Uterus (tissue), 4 donors: ENCODE results near the gene JAK3. TPM values are rescaled to one million over a fixed set of nuclear protein-coding genes. Genes with fewer than 3 reads are reported as not detected.

Experiments used
- DNase-seq, 2 donors: peaks; one replicate each; pipeline ENCODE4 v3.0.0-alpha.2; 2019 to 2020
- H3K27ac ChIP-seq, 2 donors: fragments of 200-600 bp; sonication (generic); 1 replicate in 1 of 2; 2 replicates in 1 of 2; pipeline ENCODE4 v1.5.1; 2016 to 2018
- H3K27me3 ChIP-seq, 2 donors: fragments of 200-600 bp; sonication (generic); one replicate each; pipeline ENCODE4 v1.5.1; 2018 to 2019; ENCODE audit warnings: control low read depth in 1 of 2
- H3K36me3 ChIP-seq, 2 donors: fragments of 200-600 bp; sonication (generic); one replicate each; pipeline ENCODE4 v1.5.1; 2019; ENCODE audit warnings: control low read depth in 1 of 2
- H3K4me1 ChIP-seq, 2 donors: fragments of 200-600 bp; sonication (generic); one replicate each; pipeline ENCODE4 v1.5.1; 2018 to 2019; ENCODE audit warnings: control low read depth in 1 of 2
- H3K4me3 ChIP-seq, 2 donors: fragments of 200-600 bp; sonication (generic); 1 replicate in 1 of 2; 2 replicates in 1 of 2; pipeline ENCODE4 v1.5.1; 2018 to 2019; ENCODE audit warnings: mild to moderate bottlenecking in 1 of 2
- H3K9me3 ChIP-seq, 2 donors: fragments of 200-600 bp; sonication (generic); one replicate each; pipeline ENCODE4 v1.5.1; 2019; ENCODE audit warnings: control low read depth in 1 of 2
- CTCF ChIP-seq, 4 experiments: fragments of 200-600 bp in 2 of 4; fragments of 450-650 bp in 2 of 4; sonication (generic) in 2 of 4; IDR thresholded peaks; one replicate each; pipeline ENCODE4 v1.5.1; 2016 to 2019; ENCODE audit warnings: antibody characterized with exemption in 4 of 4, mild to moderate bottlenecking in 2 of 4, moderate library complexity in 1 of 4
- POLR2A ChIP-seq, 2 donors: fragments of 450-650 bp; IDR thresholded peaks; one replicate each; pipeline ENCODE4 v1.6.1; 2016; ENCODE audit warnings: antibody characterized with exemption in 2 of 2, mild to moderate bottlenecking in 1 of 2, moderate library complexity in 1 of 2
- intact Hi-C: fragments of 100-400 bp; cut with DNase I; formaldehyde crosslinking; loops from one replicate; pipeline ENCODE4 v1.15.1; 2023; ENCODE audit warnings: low total_unique reads
- total RNA-seq, 4 donors: library from RNA; depleted of rRNA in 3 of 4; stranded (reverse); fragments of >200 nt in 3 of 4; gene quantifications; one replicate each; pipeline versions ENCODE4 v1.1.0 to v1.2.4, GENCODE V29; 2014 to 2023
- donor health status: DM: yes; HTN: yes; CAD: no.

JAK3 gene
- total RNA-seq, 4 donors from 2014 or later: under 0.01 to 8.1 (median 2.7) TPM

- Histone ChIP-seq H3K9me3 (no peaks in the 10 kb centered on the region), H3K36me3 (no peaks in the 10 kb centered on the region), H3K4me3 (peak overlapping the region in 1 of 2 donors; percentile 41), H3K27me3 (no peaks in the 10 kb centered on the region), H3K27ac (no peak overlapping the region), H3K4me1 (no peaks in the 10 kb centered on the region)
- intact Hi-C loops: no loop called here
- TF ChIP-seq CTCF (IDR thresholded peaks at IDR 0.05) (no peak), POLR2A (IDR thresholded peaks at IDR 0.05) (no peak)
- DNase-seq: no peak
Observed at GRCh38 chr19:17842663-17843291, 5.0 kb downstream of the JAK3 start.

DNA sequence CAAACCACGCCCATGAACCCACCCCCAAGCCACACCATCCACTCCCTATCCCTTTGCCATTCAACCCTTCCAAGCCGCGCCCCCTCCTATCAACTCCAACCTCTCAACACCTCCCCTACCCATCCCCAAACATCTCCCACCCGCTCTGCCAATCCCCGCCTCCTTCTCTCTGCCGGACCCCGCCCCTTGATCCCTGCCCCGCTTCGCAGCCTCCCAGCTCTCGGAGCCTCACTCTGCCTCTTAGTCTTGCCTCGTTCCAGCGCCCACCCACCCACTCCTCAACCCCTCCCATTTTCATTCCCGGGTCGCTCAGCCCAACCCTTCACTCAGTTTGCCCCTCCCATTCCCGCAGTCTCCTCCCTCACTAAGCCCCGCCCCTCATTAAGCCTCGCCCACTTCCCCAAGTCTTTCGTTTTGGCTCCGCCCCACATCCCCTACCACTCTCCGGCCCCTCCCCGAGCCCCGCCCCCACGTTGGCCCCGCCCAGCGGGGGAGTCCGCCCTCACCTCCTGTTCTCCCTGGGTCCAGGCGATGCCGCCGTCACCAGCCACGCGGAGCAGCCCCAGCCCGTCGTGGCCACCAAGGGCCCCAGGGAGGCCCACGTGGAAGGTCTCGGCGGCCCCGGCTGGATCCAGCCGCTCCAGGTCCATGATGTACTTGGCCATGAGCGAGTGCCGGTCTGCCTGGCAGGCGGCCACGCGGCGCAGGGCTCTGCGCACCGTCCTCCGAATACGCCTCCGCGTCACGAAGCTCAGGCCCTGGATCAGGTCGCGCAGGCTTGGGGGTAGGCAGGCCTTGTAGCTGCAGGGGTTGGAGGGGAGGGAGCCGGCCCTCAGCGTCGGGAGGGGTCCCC, 5.7 kb downstream of the JAK3 start:
- Histone ChIP-seq H3K4me3 (peak overlapping the region in 1 of 2 donors; percentile 41), H3K9me3 (no peaks in the 10 kb centered on the region), H3K27ac (no peak overlapping the region), H3K27me3 (no peaks in the 10 kb centered on the region), H3K4me1 (no peaks in the 10 kb centered on the region), H3K36me3 (no peaks in the 10 kb centered on the region)
- intact Hi-C loops: no loop called here
- TF ChIP-seq CTCF (IDR thresholded peaks at IDR 0.05) (no peak), POLR2A (IDR thresholded peaks at IDR 0.05) (peak in 1 of 2 donors; percentile 27)
- DNase-seq: peak; percentile 75 to 76

DNA sequence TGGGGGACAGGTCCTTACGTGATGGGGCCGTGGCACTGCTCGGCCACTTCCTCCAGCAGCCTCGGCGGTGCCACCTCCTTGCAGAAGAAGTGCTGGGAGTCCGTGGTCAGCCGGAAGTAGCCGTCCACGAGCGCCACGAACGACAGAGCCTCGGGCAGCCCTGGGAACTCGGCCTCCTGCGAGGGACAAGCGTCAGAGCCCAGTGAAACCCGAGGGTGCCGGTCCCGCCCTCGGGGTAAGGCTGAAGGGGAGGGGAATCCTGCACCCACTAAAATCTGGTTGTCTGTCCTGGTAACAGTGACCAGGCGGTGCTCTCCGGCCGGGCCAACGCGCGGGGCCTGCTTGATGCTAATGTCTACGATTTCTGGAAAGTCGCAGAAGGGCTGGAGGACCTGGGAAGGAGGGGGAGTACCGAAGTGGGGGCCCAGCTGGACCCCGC, 6.4 kb downstream of the JAK3 start:
- Histone ChIP-seq H3K4me3 (peak overlapping the region in 1 of 2 donors; percentile 41), H3K9me3 (no peaks in the 10 kb centered on the region), H3K36me3 (no peaks in the 10 kb centered on the region), H3K4me1 (no peaks in the 10 kb centered on the region), H3K27me3 (no peaks in the 10 kb centered on the region), H3K27ac (no peak overlapping the region)
- TF ChIP-seq POLR2A (IDR thresholded peaks at IDR 0.05): no peak
- intact Hi-C loops: no loop called here
- no peak for DNase-seq

DNA sequence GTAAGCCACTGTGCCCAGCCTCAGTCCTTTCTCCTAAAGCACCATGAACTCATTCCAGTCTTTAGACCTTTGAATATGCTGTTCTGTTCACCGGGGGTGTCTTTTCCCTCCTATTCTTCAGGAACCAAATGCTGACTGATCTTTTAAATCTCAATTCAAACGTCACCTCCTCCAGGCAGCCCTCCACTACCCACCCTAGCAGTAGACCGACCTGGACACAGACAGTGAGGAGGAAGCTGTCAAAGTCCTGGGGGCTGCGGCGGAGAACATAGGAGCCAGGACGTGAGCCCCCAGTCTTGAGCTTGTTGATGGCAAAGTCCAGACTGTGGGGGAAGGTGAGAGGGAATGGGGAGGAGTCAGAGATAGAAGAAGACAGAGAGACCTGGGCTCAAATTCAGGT, 7.8 kb downstream of the JAK3 start:
- Histone ChIP-seq H3K36me3 (no peaks in the 10 kb centered on the region), H3K27ac (no peak overlapping the region), H3K9me3 (no peaks in the 10 kb centered on the region), H3K4me3 (no peak overlapping the region), H3K27me3 (no peaks in the 10 kb centered on the region), H3K4me1 (no peaks in the 10 kb centered on the region)
- DNase-seq: no peak
- TF ChIP-seq POLR2A (IDR thresholded peaks at IDR 0.05) (no peak), CTCF (IDR thresholded peaks at IDR 0.05) (no peak)
- intact Hi-C loops: no loop called here

DNA sequence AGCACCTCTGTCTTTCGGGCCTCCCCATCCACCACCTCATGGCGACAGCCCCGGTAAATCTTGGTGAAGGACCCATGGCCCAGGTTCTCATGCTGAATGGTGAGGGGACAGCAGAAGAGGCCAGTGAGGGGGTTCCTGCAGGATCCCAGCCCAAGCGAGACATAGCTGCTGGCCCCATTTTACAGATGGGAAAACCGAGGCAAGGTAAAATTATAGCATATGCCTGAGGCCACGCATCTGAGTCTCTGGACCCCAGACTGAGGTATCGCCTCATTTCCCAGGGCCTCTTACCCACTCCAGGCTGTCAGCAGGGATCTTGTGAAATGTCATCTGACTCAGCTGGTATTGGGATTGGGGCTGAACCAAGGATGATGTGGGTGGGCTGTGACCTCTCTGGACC, 9.8 kb downstream of the JAK3 start:
- no peaks in the 10 kb centered on the region for H3K27me3 ChIP-seq
- intact Hi-C loops: no loop called here
- DNase-seq: no peak

More for the DNA sequence above, 9.8 kb downstream of the JAK3 start:
- Histone ChIP-seq H3K9me3 (no peaks in the 10 kb centered on the region), H3K4me1 (no peaks in the 10 kb centered on the region), H3K4me3 (no peak overlapping the region), H3K27ac (no peak overlapping the region), H3K36me3 (no peaks in the 10 kb centered on the region)
- TF ChIP-seq CTCF (IDR thresholded peaks at IDR 0.05): no peak
